Mucosa of rectum (tissue), 2 donors: ENCODE data around the gene TMCC2.

Experiments
- H3K27ac ChIP-seq, 2 donors: one replicate each; pipeline ENCODE4 v1.7.0; 2013; ENCODE audit warnings: inconsistent platforms in 2 of 2, low read depth in 2 of 2, low read length in 2 of 2
- H3K27me3 ChIP-seq, 2 donors: one replicate each; pipeline ENCODE4 v1.7.0; 2013; ENCODE audit warnings: low read length in 2 of 2; ENCODE audit not compliant: control insufficient read depth in 2 of 2, insufficient read depth in 2 of 2
- H3K36me3 ChIP-seq, 2 donors: one replicate each; pipeline ENCODE4 v1.7.0; 2013; ENCODE audit warnings: low read length in 2 of 2; ENCODE audit not compliant: control insufficient read depth in 2 of 2, insufficient read depth in 2 of 2
- H3K4me1 ChIP-seq, 2 donors: one replicate each; pipeline ENCODE4 v1.7.0; 2013; ENCODE audit warnings: low read length in 2 of 2, mild to moderate bottlenecking in 1 of 2; ENCODE audit not compliant: control insufficient read depth in 2 of 2, insufficient read depth in 2 of 2
- H3K4me3 ChIP-seq, 2 donors: one replicate each; pipeline ENCODE4 v1.7.0; 2013; ENCODE audit warnings: low read length in 2 of 2
- H3K9ac ChIP-seq, 2 donors: one replicate each; pipeline ENCODE4 v1.7.0; 2013; ENCODE audit warnings: low read length in 2 of 2, low read depth in 1 of 2, mild to moderate bottlenecking in 1 of 2
- H3K9me3 ChIP-seq, 2 donors: one replicate each; pipeline ENCODE4 v1.7.0; 2013; ENCODE audit warnings: low read length in 2 of 2; ENCODE audit not compliant: control insufficient read depth in 2 of 2
- donor health status: healthy.
- donor health status: Normal muscosa, but diverticular disease.

The TMCC2 gene

DNA sequence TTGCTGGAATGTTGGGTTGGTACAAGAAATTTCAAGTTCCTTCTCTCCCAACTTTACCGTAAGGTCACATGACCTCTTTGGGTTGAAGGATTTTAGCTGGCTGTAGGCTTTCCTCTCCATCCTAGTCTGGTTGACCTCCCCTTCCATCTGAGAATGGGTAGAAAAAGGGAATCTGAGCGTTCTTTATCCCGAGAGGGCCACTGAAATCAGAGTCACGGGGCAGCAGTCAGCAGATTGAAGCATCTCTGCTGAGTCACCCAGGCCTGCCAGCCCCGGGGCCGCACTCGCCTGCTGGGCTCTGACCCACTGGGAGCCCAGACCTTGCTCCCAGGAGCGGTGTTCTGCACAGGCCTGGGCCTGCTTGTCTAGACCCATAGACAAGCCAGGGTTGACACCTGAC lies 31.0 kb downstream of the TMCC2 start:
- no peak overlapping the region for H3K4me3 ChIP-seq
- peaks cover 0 to 3% of the 10 kb centered on the region in 2 donors for H3K4me1 ChIP-seq
- no peak overlapping the region for H3K27ac ChIP-seq
- H3K36me3 ChIP-seq = no peaks in the 10 kb centered on the region
- H3K27me3 ChIP-seq = no peaks in the 10 kb centered on the region
- no peaks in the 10 kb centered on the region for H3K9me3 ChIP-seq
- no peak overlapping the region for H3K9ac ChIP-seq

DNA sequence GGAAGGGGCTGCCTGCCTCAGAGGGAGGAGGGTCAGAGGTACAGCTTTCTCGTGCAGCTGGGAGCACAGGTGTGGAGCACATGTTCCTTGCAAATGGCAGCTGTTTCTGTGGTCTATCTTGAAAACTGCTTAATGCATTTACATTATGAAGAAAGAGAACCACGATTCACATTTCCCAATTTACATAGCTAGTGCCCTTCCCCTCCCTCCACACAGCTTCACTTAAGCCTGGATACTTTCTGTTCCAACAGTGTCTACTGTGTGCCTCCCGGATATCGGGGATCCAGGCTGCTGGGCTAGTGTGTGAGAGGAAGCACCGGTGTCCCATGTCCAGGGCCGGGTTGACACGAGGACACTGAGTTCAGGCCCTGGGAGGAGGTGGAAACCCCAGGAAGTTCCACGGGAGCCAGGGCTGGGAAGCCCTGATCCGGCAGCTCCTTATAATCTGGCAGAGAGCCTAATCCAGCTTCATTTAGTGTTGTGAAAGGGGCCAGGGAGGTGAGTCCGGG lies 31.6 kb downstream of the TMCC2 start:
- H3K36me3 ChIP-seq = no peaks in the 10 kb centered on the region
- H3K9ac ChIP-seq = no peak overlapping the region
- H3K4me3 ChIP-seq = no peak overlapping the region
- no peaks in the 10 kb centered on the region for H3K9me3 ChIP-seq
- H3K27me3 ChIP-seq = no peaks in the 10 kb centered on the region
- peaks cover 0 to 3% of the 10 kb centered on the region in 2 donors for H3K4me1 ChIP-seq
- H3K27ac ChIP-seq = no peak overlapping the region

DNA sequence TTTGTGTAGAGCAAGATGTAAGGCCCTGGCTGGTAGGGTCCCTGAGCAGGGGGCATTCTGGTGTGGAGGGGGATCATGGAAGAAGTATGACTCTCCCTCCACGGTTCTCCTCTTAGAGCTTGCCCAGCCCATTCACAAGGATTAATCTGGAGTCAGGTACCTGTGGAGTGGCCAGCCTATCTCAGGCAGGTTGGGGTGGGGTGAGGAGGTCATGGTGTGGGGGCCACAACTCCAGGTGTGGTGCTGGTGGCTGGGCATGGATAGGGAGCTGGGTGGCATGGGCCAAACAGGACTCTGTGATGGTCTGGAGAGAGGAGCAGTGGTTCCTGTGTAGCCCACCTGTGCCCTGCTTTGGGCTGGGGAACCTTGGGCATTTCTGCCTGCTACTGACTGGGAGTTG lies 32.3 kb downstream of the TMCC2 start:
- H3K9me3 ChIP-seq = no peaks in the 10 kb centered on the region
- peaks cover 0 to 3% of the 10 kb centered on the region in 2 donors for H3K4me1 ChIP-seq
- no peak overlapping the region for H3K4me3 ChIP-seq
- H3K36me3 ChIP-seq = no peaks in the 10 kb centered on the region
- H3K27ac ChIP-seq = no peak overlapping the region
- H3K27me3 ChIP-seq = no peaks in the 10 kb centered on the region
- no peak overlapping the region for H3K9ac ChIP-seq

DNA sequence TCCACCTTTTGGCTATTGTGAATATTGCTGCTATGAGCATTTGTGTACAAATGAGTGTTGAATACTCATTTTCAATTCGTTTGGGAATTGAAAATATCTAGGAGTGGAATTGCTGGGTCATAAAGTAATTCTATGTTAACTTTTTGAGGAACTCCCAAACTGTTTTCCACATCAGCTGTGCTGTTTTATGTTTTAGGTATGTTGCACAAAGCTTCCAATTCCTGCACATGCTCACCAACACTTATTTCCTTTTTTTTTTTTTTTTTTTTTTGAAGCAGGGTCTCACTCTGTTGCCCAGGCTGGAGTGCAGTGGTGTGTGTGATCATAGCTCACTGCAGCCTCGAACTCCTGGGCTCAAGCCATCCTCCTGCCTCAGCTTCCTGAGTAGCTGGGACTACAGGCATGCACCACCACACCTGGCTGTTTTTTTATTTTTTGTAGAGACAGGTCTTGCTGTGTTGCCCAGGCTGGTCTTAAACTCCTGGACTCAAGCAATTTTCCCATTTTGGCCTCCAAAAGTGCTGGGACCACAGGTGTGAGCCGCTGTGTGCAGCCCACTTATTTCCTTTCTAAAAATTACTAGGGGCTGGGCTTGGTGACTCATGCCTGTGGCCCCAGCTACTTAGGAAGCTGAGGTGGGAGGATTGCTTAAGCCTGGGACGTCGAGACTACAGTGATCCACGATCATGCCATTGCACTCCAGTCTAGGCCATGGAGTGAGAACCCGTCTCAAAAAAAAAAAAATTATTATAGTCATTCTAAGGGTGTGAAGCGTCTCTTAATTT lies 33.4 kb downstream of the TMCC2 start:
- peaks cover 0 to 3% of the 10 kb centered on the region in 2 donors for H3K4me1 ChIP-seq
- H3K4me3 ChIP-seq = no peak overlapping the region
- H3K36me3 ChIP-seq = no peaks in the 10 kb centered on the region
- H3K27me3 ChIP-seq = no peaks in the 10 kb centered on the region
- H3K9me3 ChIP-seq = no peaks in the 10 kb centered on the region
- H3K27ac ChIP-seq = no peak overlapping the region
- H3K9ac ChIP-seq = no peak overlapping the region

DNA sequence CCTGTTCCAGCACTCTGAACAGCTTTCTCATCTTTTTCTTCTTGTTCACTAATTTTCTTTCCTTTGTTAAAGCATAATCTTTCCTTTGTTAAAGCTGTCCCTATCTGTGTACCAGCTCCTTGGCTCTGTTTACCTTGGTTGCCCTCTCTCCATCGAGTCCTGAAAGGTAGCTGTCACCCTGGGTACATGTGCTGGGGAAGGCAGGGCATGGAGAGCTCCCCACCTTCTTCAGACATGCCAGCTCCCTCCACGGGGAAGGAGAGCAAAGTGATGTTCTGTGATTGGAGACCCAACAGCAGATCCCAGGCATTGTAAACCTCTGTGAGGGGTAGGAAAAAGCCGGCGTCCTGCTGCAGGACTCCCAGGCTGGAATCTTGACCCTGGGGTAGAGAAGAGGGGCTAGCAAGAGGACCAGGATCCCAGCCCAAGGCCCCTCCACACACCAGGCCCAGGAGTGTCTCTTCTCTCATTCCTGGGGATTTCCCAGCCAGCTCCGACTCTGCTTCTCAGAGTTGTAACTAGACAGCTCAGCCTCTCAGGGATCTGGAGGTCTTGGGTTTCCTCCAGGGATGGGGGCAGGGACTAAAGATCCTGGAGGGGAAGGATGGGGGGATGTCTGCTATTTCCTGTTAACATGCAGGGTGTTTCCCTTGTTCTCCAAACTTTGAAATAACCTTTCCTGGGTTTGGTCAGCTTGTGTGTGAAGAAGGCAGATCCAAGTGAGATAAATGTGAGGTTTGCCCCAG lies 34.4 kb downstream of the TMCC2 start:
- H3K27ac ChIP-seq = no peak overlapping the region
- H3K9me3 ChIP-seq = no peaks in the 10 kb centered on the region
- H3K4me3 ChIP-seq = no peak overlapping the region
- no peak overlapping the region for H3K9ac ChIP-seq
- peaks cover 3 to 5% of the 10 kb centered on the region in 2 donors for H3K4me1 ChIP-seq
- no peaks in the 10 kb centered on the region for H3K27me3 ChIP-seq
- H3K36me3 ChIP-seq = no peaks in the 10 kb centered on the region

DNA sequence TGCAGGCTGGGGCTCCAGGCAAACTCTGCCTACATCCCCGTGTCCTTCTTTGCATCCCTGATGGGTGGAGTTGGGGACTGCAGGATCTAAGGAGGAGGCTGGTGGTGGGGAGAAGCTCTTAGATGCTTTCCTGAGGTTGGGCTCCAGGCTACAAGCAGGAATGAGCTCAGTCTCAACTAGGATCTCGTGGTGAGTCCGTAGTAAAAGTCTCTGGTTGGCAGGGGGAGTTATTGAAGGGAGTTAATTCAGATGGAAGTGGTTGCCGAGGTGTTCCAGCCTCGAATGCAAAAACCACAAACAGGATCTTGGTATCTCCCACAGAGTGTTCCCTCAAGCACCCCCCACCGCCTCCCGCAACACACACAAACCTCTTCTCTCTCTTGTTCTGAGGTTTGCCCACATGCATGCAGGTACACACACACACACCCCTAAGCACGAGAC lies 35.0 kb downstream of the TMCC2 start:
- Histone ChIP-seq H3K4me3 (no peak overlapping the region), H3K9ac (no peak overlapping the region), H3K27ac (no peak overlapping the region), H3K9me3 (no peaks in the 10 kb centered on the region), H3K36me3 (no peaks in the 10 kb centered on the region), H3K4me1 (peaks cover 5 to 10% of the 10 kb centered on the region in 2 donors), H3K27me3 (no peaks in the 10 kb centered on the region)

DNA sequence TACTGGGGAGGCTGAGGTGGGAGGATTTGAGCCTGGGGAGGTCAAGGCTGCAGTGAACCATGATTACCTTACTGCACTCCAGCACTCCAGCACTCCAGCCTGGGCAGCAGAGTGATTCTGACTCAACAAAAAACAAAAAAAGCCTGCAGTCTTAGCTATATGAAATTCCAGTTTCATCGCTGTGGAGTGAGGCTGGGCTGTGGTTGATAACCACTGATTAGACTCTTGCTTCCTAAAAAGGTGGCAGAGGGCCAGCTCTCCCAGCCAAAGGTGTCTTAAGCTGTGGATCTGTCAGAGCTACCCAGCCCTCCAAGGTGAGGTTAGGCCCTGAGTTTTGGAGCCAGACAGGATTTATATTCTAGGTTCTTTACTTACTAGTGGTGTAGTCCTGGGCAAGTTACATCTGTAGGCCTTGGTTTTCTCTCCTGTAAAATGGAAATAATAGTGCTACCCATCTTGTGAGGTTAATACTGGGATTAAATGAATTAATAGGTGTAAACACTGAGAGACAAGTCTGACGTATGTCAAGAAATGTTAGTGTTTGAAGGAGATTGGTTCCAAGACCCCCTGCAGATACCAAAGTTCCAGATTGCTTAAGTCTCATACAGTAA lies 35.9 kb downstream of the TMCC2 start:
- H3K4me1 ChIP-seq = peaks cover 5 to 10% of the 10 kb centered on the region in 2 donors
- no peak overlapping the region for H3K4me3 ChIP-seq
- H3K9ac ChIP-seq = no peak overlapping the region
- H3K9me3 ChIP-seq = no peaks in the 10 kb centered on the region
- no peaks in the 10 kb centered on the region for H3K36me3 ChIP-seq
- no peaks in the 10 kb centered on the region for H3K27me3 ChIP-seq
- no peak overlapping the region for H3K27ac ChIP-seq

DNA sequence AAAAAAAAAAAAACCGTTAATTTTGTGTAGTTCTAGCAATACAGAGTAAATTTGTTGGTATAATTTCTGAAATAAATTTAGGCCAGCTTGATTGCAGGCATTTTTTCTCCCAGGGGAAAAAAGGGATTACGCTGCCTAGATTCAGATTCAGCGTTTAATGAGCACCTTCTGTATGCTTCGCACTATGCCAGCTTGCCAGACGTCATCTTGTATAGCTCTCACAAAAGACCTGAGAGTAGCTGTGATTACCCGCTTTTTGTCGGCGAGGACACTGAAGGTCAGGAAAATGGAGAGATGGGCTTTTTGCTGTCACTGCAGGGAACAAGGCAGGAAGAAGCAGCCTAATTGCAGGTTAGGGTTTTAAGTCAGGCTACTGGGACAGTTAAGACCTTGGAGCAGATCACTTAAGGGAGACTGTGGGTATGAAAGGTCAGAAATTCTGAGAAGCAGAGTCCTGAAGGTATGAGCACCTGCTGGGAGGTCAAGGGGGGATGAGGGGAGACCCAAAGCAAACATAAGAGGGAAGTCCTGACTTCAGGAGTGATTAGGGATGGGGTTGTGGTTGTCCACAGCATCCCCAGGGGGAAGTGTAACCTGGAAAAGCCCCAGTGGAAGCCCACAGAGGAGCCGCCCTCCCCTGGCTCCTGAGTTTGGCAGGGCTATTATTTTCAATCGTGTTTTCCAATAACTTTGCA lies 39.0 kb downstream of the TMCC2 start:
- Histone ChIP-seq H3K36me3 (no peaks in the 10 kb centered on the region), H3K4me3 (no peak overlapping the region), H3K27ac (no peak overlapping the region), H3K9me3 (no peaks in the 10 kb centered on the region), H3K27me3 (no peaks in the 10 kb centered on the region), H3K9ac (no peak overlapping the region), H3K4me1 (peaks cover 2 to 10% of the 10 kb centered on the region in 2 donors)

DNA sequence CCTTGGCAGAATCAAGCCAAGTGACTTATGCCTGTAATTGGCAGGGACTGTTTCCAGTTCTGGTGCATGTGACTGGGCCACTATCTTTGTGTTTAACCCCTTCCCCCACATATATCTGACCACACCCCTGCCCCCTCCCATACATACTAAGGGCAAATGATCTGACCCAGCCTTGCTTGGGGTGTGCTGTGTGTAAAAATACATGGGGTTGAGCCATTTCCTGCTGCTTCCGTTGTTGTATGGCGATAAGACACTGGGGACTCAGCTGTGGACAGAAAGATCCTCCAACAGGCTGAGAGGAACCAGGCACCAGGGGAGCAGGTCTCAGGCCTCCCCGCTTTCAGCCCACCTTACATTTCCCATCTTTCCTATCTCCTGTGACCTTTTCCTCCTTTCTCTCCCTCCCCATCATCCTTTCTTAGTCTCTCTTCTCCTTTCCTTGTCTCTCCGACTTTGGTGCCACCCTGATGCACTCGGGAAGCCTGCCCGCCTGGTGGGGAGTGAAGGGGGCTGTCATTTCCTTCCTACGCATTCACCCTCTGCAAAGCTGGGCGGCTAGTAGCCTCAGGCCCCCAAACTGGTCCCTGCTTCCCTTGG lies 39.7 kb downstream of the TMCC2 start:
- Histone ChIP-seq H3K27ac (no peak overlapping the region), H3K9ac (no peak overlapping the region), H3K4me1 (peaks cover 2 to 10% of the 10 kb centered on the region in 2 donors)

More for the DNA sequence above, 39.7 kb downstream of the TMCC2 start:
- Histone ChIP-seq H3K4me3 (no peak overlapping the region), H3K36me3 (peaks cover 0 to 2% of the 10 kb centered on the region in 2 donors), H3K27me3 (no peaks in the 10 kb centered on the region), H3K9me3 (no peaks in the 10 kb centered on the region)
